Adipocyte (in vitro differentiated cells): ENCODE results near the gene PYY.
"Not testable (repeated sequence)": the region's sequence is repeated elsewhere in the genome, so short reads cannot be mapped to it uniquely, and the experiment has no call there.

ENCODE experiments used
- DNase-seq: peaks from one replicate; pipeline ENCODE4 v3.0.0-alpha.2; 2015; ENCODE audit warnings: low read depth
- H3K27me3 ChIP-seq: replicated peaks from 2 replicates; pipeline ENCODE4 v1.7.0; 2013; ENCODE audit warnings: mild to moderate bottlenecking, low read length, moderate library complexity; ENCODE audit not compliant: control insufficient read depth, insufficient read depth
- H3K36me3 ChIP-seq: 2 replicates; pipeline ENCODE4 v1.7.0; 2013; ENCODE audit warnings: low read length, mild to moderate bottlenecking, moderate library complexity; ENCODE audit not compliant: control insufficient read depth, insufficient read depth, severe bottlenecking
- H3K4me1 ChIP-seq: 2 replicates; pipeline ENCODE4 v1.7.0; 2013; ENCODE audit warnings: mild to moderate bottlenecking, low read length, moderate library complexity; ENCODE audit not compliant: control insufficient read depth, insufficient read depth
- H3K4me3 ChIP-seq: 2 replicates; pipeline ENCODE4 v1.7.0; 2013; ENCODE audit warnings: mild to moderate bottlenecking, low read length, moderate library complexity
- H3K9ac ChIP-seq: 2 replicates; pipeline ENCODE4 v1.7.0; 2013; ENCODE audit warnings: mild to moderate bottlenecking, low read length, moderate library complexity
- H3K9me3 ChIP-seq: 2 replicates; pipeline ENCODE4 v1.7.0; 2013; ENCODE audit warnings: mild to moderate bottlenecking, low read length, moderate library complexity; ENCODE audit not compliant: control insufficient read depth

The PYY gene

GRCh38 chr17:43953746-43954145 lies at the start of gene PYY:
PYY (minus strand) TSS chr17:43953940; CDS start chr17:43953483, 457 bp downstream.
- H3K4me3 ChIP-seq: no peak within 1 kb of the TSS
- no peak for DNase-seq
- peaks cover 42% of the 10 kb centered on the region for H3K27me3 ChIP-seq
- no peaks in the 10 kb centered on the region for H3K9me3 ChIP-seq
- H3K9ac ChIP-seq: no peak within 1 kb of the TSS
- no peaks in the 10 kb centered on the region for H3K36me3 ChIP-seq
- peaks cover 4% of the 10 kb centered on the region for H3K4me1 ChIP-seq

- DNase-seq: peak; percentile 48
- H3K9me3 ChIP-seq: no peaks in the 10 kb centered on the region
- H3K9ac ChIP-seq: peak overlapping the region; percentile 35
- no peak overlapping the region for H3K4me3 ChIP-seq
- H3K27me3 ChIP-seq: no peaks in the 10 kb centered on the region
- peaks cover 45% of the 10 kb centered on the region for H3K4me1 ChIP-seq
- no peaks in the 10 kb centered on the region for H3K36me3 ChIP-seq
These were observed 48.6 kb upstream of the PYY start for GRCh38 chr17:44002141-44002848.

GRCh38 chr17:44001461-44001920 lies 47.8 kb upstream of the PYY start:
- no peak overlapping the region for H3K4me3 ChIP-seq
- H3K9ac ChIP-seq: peak overlapping the region; percentile 35
- H3K36me3 ChIP-seq: no peaks in the 10 kb centered on the region
- H3K4me1 ChIP-seq: peaks cover 42% of the 10 kb centered on the region
- no peaks in the 10 kb centered on the region for H3K9me3 ChIP-seq
- no peak for DNase-seq
- no peaks in the 10 kb centered on the region for H3K27me3 ChIP-seq

GRCh38 chr17:44000871-44001460 lies 47.2 kb upstream of the PYY start:
- Histone ChIP-seq H3K27me3 (no peaks in the 10 kb centered on the region), H3K9me3 (no peaks in the 10 kb centered on the region), H3K9ac (no peak overlapping the region), H3K36me3 (no peaks in the 10 kb centered on the region), H3K4me1 (peaks cover 36% of the 10 kb centered on the region), H3K4me3 (no peak overlapping the region)
- no peak for DNase-seq

- H3K36me3 ChIP-seq: no peaks in the 10 kb centered on the region
- peaks cover 30% of the 10 kb centered on the region for H3K4me1 ChIP-seq
- H3K4me3 ChIP-seq: no peak overlapping the region
- H3K27me3 ChIP-seq: no peaks in the 10 kb centered on the region
- no peak overlapping the region for H3K9ac ChIP-seq
- no peaks in the 10 kb centered on the region for H3K9me3 ChIP-seq
- no peak for DNase-seq
These were observed 46.6 kb upstream of the PYY start for GRCh38 chr17:44000141-44000860.

- Histone ChIP-seq H3K4me3 (no peak overlapping the region), H3K36me3 (no peaks in the 10 kb centered on the region), H3K4me1 (peaks cover 30% of the 10 kb centered on the region), H3K9ac (no peak overlapping the region), H3K27me3 (peaks cover 4% of the 10 kb centered on the region), H3K9me3 (no peaks in the 10 kb centered on the region)
- no peak for DNase-seq
These were observed 45.3 kb upstream of the PYY start for GRCh38 chr17:43999024-43999423.

GRCh38 chr17:43998552-43998951 lies 44.8 kb upstream of the PYY start:
- Histone ChIP-seq H3K9me3 (no peaks in the 10 kb centered on the region), H3K9ac (no peak overlapping the region), H3K36me3 (no peaks in the 10 kb centered on the region), H3K4me3 (no peak overlapping the region), H3K4me1 (peaks cover 30% of the 10 kb centered on the region), H3K27me3 (peaks cover 4% of the 10 kb centered on the region)
- DNase-seq: no peak

GRCh38 chr17:43997180-43997579 lies 43.4 kb upstream of the PYY start:
- not testable (repeated sequence) for H3K9me3 ChIP-seq, H3K27me3 ChIP-seq, H3K9ac ChIP-seq, H3K4me3 ChIP-seq, DNase-seq, H3K36me3 ChIP-seq
- peaks cover 22% of the 10 kb centered on the region for H3K4me1 ChIP-seq

GRCh38 chr17:43995150-43995471 lies 41.4 kb upstream of the PYY start:
- Histone ChIP-seq H3K36me3 (no peaks in the 10 kb centered on the region), H3K4me1 (peaks cover 10% of the 10 kb centered on the region), H3K9ac (peak overlapping the region; percentile 71), H3K27me3 (peaks cover 4% of the 10 kb centered on the region), H3K4me3 (peak overlapping the region; percentile 76), H3K9me3 (no peaks in the 10 kb centered on the region)
- DNase-seq: no peak

GRCh38 chr17:43994272-43995149 lies 40.8 kb upstream of the PYY start:
- peaks cover 4% of the 10 kb centered on the region for H3K27me3 ChIP-seq
- DNase-seq: peak; percentile 88
- no peaks in the 10 kb centered on the region for H3K9me3 ChIP-seq
- peak overlapping the region; percentile 71 for H3K9ac ChIP-seq
- H3K36me3 ChIP-seq: no peaks in the 10 kb centered on the region
- H3K4me1 ChIP-seq: peaks cover 10% of the 10 kb centered on the region
- peak overlapping the region; percentile 76 for H3K4me3 ChIP-seq

GRCh38 chr17:43992641-43993040 lies 38.9 kb upstream of the PYY start:
- H3K4me3 ChIP-seq: no peak overlapping the region

More at GRCh38 chr17:43992641-43993040, 38.9 kb upstream of the PYY start:
- no peak overlapping the region for H3K9ac ChIP-seq
- H3K27me3 ChIP-seq: peaks cover 7% of the 10 kb centered on the region
- no peaks in the 10 kb centered on the region for H3K36me3 ChIP-seq
- no peaks in the 10 kb centered on the region for H3K9me3 ChIP-seq
- DNase-seq: no peak
- peaks cover 4% of the 10 kb centered on the region for H3K4me1 ChIP-seq
